HepG2 (cell line): ENCODE data around the gene GPR162. TPM values are rescaled to one million over a fixed set of nuclear protein-coding genes. Genes with fewer than 3 reads are reported as not detected.

Experiments used
- MTF2 ChIP-seq: sonication (generic); formaldehyde crosslinking; IDR thresholded peaks from 2 replicates; pipeline ENCODE4 v1.5.0; 2020; ENCODE audit warnings: missing genetic modification reagents, borderline replicate concordance
- NCOA2 ChIP-seq: sonication (generic); formaldehyde crosslinking; IDR thresholded peaks from 2 replicates; pipeline ENCODE4 v1.8.0; 2022; ENCODE audit warnings: inconsistent platforms
- POLR2A ChIP-seq, 2 experiments: IDR thresholded peaks; 2 replicates each; pipeline ENCODE4 v1.6.1; 2011; ENCODE audit warnings: low read depth in 2 of 2, low read length in 2 of 2, mild to moderate bottlenecking in 1 of 2, moderate library complexity in 1 of 2; ENCODE audit not compliant: insufficient read depth in 1 of 2
- THYN1 ChIP-seq: sonication (generic); formaldehyde crosslinking; IDR thresholded peaks from 2 replicates; pipeline ENCODE4 v1.8.1; 2023; ENCODE audit warnings: low read depth, mild to moderate bottlenecking, moderate library complexity, missing genetic modification reagents, borderline replicate concordance
- ZBTB37 ChIP-seq: sonication (generic); formaldehyde crosslinking; IDR thresholded peaks from 2 replicates; pipeline ENCODE4 v1.4.0; 2020; ENCODE audit warnings: mild to moderate bottlenecking, missing genetic modification reagents
- ZNF326 ChIP-seq: sonication (generic); formaldehyde crosslinking; IDR thresholded peaks from 2 replicates; pipeline ENCODE4 v1.4.0; 2020; ENCODE audit warnings: missing genetic modification reagents, borderline replicate concordance
- ZNF570 ChIP-seq: sonication (generic); formaldehyde crosslinking; IDR thresholded peaks from 2 replicates; pipeline ENCODE4 v1.4.0; 2020; ENCODE audit warnings: mild to moderate bottlenecking, missing genetic modification reagents, borderline replicate concordance
- ZNF703 ChIP-seq: sonication (generic); formaldehyde crosslinking; IDR thresholded peaks from 2 replicates; pipeline ENCODE4 v1.5.1; 2020; ENCODE audit warnings: missing genetic modification reagents, mild to moderate bottlenecking, moderate library complexity, borderline replicate concordance
- ZNF816 ChIP-seq: sonication (generic); formaldehyde crosslinking; IDR thresholded peaks from 2 replicates; pipeline ENCODE4 v1.8.0; 2022; ENCODE audit warnings: missing genetic modification reagents, mild to moderate bottlenecking, borderline replicate concordance
- ZSCAN30 ChIP-seq: sonication (generic); formaldehyde crosslinking; IDR thresholded peaks from 2 replicates; pipeline ENCODE4 v1.5.0; 2020; ENCODE audit warnings: mild to moderate bottlenecking, missing genetic modification reagents
- polyA plus RNA-seq, 8 experiments: library from polyadenylated mRNA; depleted of rRNA in 3 of 8; stranded (reverse) in 7 of 8; unstranded in 1 of 8; fragments of >200 nt; fragmentation: Illumina TruSeq in 4 of 8; extraction: Trizol in 4 of 8; gene quantifications; 2 replicates each; pipeline versions ENCODE4 v1.2.1 to v1.2.3, GENCODE V29; 2011 to 2016; ENCODE audit warnings: low read depth in 4 of 8, missing spikeins in 1 of 8, mixed read lengths in 1 of 8; ENCODE audit not compliant: insufficient read depth in 1 of 8
- total RNA-seq, 5 experiments: library from RNA; depleted of rRNA; stranded (reverse); fragments of >200 nt; fragmentation: Illumina TruSeq; extraction: Trizol; gene quantifications; 2 replicates each; pipeline ENCODE4 v1.2.3, GENCODE V29; 2016; ENCODE audit warnings: low read depth in 1 of 5
- TF ChIP-seq, protein P1 (sequence below): sonication (generic); formaldehyde crosslinking; IDR thresholded peaks from 2 replicates; pipeline ENCODE4 v1.4.0; 2020; ENCODE audit warnings: missing genetic modification reagents
- TF ChIP-seq, protein P2 (sequence below): sonication (generic); formaldehyde crosslinking; IDR thresholded peaks from 2 replicates; pipeline ENCODE4 v1.5.1; 2020; ENCODE audit warnings: missing genetic modification reagents, mild to moderate bottlenecking, borderline replicate concordance
- TF ChIP-seq, protein P3 (sequence below): sonication (generic); formaldehyde crosslinking; IDR thresholded peaks from 2 replicates; pipeline ENCODE4 v1.8.1; 2023; ENCODE audit warnings: missing genetic modification reagents, inconsistent platforms, borderline replicate concordance
- TF ChIP-seq, protein P4 (sequence below): sonication (generic); formaldehyde crosslinking; IDR thresholded peaks from 2 replicates; pipeline ENCODE4 v1.4.0; 2020; ENCODE audit warnings: missing genetic modification reagents, borderline replicate concordance

GPR162 gene
- total and polyA plus RNA-seq, 2 of the 13 experiments (the other 11 are each of a cell fraction or from before 2014, with no cell fraction given): 0.08 TPM; not detected in 1

- TF ChIP-seq, protein P1, sequence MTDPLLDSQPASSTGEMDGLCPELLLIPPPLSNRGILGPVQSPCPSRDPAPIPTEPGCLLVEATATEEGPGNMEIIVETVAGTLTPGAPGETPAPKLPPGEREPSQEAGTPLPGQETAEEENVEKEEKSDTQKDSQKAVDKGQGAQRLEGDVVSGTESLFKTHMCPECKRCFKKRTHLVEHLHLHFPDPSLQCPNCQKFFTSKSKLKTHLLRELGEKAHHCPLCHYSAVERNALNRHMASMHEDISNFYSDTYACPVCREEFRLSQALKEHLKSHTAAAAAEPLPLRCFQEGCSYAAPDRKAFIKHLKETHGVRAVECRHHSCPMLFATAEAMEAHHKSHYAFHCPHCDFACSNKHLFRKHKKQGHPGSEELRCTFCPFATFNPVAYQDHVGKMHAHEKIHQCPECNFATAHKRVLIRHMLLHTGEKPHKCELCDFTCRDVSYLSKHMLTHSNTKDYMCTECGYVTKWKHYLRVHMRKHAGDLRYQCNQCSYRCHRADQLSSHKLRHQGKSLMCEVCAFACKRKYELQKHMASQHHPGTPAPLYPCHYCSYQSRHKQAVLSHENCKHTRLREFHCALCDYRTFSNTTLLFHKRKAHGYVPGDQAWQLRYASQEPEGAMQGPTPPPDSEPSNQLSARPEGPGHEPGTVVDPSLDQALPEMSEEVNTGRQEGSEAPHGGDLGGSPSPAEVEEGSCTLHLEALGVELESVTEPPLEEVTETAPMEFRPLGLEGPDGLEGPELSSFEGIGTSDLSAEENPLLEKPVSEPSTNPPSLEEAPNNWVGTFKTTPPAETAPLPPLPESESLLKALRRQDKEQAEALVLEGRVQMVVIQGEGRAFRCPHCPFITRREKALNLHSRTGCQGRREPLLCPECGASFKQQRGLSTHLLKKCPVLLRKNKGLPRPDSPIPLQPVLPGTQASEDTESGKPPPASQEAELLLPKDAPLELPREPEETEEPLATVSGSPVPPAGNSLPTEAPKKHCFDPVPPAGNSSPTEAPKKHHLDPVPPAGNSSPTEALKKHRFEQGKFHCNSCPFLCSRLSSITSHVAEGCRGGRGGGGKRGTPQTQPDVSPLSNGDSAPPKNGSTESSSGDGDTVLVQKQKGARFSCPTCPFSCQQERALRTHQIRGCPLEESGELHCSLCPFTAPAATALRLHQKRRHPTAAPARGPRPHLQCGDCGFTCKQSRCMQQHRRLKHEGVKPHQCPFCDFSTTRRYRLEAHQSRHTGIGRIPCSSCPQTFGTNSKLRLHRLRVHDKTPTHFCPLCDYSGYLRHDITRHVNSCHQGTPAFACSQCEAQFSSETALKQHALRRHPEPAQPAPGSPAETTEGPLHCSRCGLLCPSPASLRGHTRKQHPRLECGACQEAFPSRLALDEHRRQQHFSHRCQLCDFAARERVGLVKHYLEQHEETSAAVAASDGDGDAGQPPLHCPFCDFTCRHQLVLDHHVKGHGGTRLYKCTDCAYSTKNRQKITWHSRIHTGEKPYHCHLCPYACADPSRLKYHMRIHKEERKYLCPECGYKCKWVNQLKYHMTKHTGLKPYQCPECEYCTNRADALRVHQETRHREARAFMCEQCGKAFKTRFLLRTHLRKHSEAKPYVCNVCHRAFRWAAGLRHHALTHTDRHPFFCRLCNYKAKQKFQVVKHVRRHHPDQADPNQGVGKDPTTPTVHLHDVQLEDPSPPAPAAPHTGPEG: no peak
- TF ChIP-seq ZNF570: no peak
- no peak for TF ChIP-seq ZSCAN30 (CRISPR knock-in tag)
- TF ChIP-seq, protein P2, sequence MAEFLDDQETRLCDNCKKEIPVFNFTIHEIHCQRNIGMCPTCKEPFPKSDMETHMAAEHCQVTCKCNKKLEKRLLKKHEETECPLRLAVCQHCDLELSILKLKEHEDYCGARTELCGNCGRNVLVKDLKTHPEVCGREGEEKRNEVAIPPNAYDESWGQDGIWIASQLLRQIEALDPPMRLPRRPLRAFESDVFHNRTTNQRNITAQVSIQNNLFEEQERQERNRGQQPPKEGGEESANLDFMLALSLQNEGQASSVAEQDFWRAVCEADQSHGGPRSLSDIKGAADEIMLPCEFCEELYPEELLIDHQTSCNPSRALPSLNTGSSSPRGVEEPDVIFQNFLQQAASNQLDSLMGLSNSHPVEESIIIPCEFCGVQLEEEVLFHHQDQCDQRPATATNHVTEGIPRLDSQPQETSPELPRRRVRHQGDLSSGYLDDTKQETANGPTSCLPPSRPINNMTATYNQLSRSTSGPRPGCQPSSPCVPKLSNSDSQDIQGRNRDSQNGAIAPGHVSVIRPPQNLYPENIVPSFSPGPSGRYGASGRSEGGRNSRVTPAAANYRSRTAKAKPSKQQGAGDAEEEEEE (CRISPR knock-in tag): peak; percentile 69; the same call in 1 of the 2 replicates
- TF ChIP-seq ZBTB37: no peak
- no peak for TF ChIP-seq ZNF326 (CRISPR knock-in tag)
- no peak for TF ChIP-seq MTF2 (CRISPR knock-in tag)
- TF ChIP-seq ZNF703 (CRISPR knock-in tag): no peak
- TF ChIP-seq THYN1 (CRISPR knock-in tag): no peak
- peak in 1 of 2 experiments; percentile 59; a peak in 2 of 4 replicates for TF ChIP-seq POLR2A (IDR thresholded peaks at IDR 0.05; ENCODE audit: insufficient read depth in 1 of 2, low read depth in 2 of 2, low read length in 2 of 2)
- TF ChIP-seq, protein P3, sequence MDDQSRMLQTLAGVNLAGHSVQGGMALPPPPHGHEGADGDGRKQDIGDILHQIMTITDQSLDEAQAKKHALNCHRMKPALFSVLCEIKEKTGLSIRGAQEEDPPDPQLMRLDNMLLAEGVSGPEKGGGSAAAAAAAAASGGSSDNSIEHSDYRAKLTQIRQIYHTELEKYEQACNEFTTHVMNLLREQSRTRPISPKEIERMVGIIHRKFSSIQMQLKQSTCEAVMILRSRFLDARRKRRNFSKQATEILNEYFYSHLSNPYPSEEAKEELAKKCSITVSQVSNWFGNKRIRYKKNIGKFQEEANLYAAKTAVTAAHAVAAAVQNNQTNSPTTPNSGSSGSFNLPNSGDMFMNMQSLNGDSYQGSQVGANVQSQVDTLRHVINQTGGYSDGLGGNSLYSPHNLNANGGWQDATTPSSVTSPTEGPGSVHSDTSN: no peak
- TF ChIP-seq, protein P4, sequence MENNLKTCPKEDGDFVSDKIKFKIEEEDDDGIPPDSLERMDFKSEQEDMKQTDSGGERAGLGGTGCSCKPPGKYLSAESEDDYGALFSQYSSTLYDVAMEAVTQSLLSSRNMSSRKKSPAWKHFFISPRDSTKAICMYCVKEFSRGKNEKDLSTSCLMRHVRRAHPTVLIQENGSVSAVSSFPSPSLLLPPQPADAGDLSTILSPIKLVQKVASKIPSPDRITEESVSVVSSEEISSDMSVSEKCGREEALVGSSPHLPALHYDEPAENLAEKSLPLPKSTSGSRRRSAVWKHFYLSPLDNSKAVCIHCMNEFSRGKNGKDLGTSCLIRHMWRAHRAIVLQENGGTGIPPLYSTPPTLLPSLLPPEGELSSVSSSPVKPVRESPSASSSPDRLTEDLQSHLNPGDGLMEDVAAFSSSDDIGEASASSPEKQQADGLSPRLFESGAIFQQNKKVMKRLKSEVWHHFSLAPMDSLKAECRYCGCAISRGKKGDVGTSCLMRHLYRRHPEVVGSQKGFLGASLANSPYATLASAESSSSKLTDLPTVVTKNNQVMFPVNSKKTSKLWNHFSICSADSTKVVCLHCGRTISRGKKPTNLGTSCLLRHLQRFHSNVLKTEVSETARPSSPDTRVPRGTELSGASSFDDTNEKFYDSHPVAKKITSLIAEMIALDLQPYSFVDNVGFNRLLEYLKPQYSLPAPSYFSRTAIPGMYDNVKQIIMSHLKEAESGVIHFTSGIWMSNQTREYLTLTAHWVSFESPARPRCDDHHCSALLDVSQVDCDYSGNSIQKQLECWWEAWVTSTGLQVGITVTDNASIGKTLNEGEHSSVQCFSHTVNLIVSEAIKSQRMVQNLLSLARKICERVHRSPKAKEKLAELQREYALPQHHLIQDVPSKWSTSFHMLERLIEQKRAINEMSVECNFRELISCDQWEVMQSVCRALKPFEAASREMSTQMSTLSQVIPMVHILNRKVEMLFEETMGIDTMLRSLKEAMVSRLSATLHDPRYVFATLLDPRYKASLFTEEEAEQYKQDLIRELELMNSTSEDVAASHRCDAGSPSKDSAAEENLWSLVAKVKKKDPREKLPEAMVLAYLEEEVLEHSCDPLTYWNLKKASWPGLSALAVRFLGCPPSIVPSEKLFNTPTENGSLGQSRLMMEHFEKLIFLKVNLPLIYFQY (CRISPR knock-in tag): no peak
- TF ChIP-seq ZNF816: no peak
- peak; percentile 75 for TF ChIP-seq NCOA2
Measured at GRCh38 chr12:6792522-6793201, 29.0 kb upstream of the GPR162 start (continued).
